GM12891 (cell line): ENCODE measurements around the gene MTAP.

Experiments used
- POLR2A ChIP-seq: IDR thresholded peaks from 2 replicates; pipeline ENCODE4 v1.6.1; 2011; ENCODE audit warnings: low read depth, low read length, control low read depth
- POLR2AphosphoS5 ChIP-seq: IDR thresholded peaks from 2 replicates; pipeline ENCODE4 v1.6.1; 2011; ENCODE audit warnings: low read depth, low read length, control low read depth
- POU2F2 ChIP-seq: IDR thresholded peaks from 2 replicates; pipeline ENCODE4 v1.6.1; 2011; ENCODE audit warnings: low read depth, mild to moderate bottlenecking, control low read depth, low read length, moderate library complexity

GRCh38 chr9:21817176-21817575 is 14.7 kb downstream of the MTAP start:
- no peak for TF ChIP-seq POLR2AphosphoS5
- TF ChIP-seq POLR2A, result no peak
- TF ChIP-seq POU2F2, result no peak
